ENCODE data around the gene TRANK1.

DNA sequence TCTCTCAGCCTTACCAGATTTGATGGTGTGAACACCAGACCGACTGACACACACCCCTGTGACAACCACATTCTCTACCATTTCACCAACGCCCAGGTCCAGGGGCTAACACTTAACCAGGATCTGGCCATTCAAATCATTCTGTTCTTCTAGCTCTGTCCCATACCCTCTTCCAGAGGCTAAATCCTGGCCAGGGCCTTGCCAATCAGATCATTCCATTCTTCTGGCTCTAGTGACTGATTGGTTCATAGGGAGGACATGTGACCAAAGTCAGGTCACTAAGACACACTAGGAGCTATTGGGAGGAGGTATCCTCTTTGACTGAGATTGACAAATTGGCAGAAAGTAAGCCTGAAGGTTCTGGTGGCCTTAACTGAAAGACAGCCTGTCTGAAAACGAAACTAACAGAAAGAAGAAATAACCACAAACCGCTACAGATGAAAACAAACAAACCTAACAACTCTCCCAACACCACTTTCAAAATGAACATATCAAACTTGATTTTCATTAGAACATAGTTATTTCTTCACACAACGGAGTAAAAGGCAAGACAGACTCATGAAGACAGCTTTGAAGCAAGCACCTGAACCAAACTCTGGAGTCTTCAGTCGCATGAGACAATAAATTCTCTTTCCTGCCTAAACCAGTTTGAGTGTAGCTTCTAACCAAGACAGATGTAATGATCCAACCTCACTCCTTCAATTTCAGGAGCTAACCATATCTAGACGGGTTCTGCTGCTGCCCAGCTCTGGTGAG is 68.5 kb downstream of the TRANK1 start:
- TF ChIP-seq SMAD3 (CRISPR knock-in tag; IDR thresholded peaks at IDR 0.05; ENCODE audit: borderline replicate concordance) (no peak), CTCF (IDR thresholded peaks at IDR 0.05) (no peak)

Measured in WTC11 (cell line).